Measurements from ENCODE around the gene MMP21.
A peak's percentile ranks its signal among the peaks of the same experiment; 100 is the strongest.

The MMP21 gene

DNA sequence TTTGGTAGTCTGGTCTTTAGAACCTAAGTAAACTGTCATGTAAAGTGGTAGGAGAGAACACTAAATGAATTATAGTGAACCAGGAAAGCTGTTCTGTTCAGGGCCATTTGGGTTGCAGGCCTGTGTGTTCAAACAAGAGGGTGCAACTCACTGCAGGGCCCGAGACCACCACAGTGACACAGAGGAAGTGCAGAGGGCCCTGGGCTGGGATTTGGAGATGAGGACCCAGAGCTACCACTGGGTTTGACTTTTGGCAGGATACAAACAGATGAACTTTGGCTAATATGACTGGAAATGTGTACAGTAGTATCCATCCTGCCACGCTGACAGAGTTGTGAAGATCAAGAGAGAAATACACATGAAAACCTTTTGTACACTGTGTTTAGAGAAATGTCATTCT lies 9.8 kb downstream of the MMP21 start:
- no peak for DNase-seq (ENCODE audit: low read depth)

- no peak for DNase-seq (ENCODE audit: low read depth)
Observed at GRCh38 chr10:125762692-125763648, 12.7 kb downstream of the MMP21 start.

- no peak for DNase-seq (ENCODE audit: low read depth)
Observed at GRCh38 chr10:125761961-125762360, 13.7 kb downstream of the MMP21 start.

- no peak for DNase-seq (ENCODE audit: low read depth)
Observed at GRCh38 chr10:125757742-125758141, 17.9 kb downstream of the MMP21 start.

GRCh38 chr10:125756853-125757487 lies 18.7 kb downstream of the MMP21 start:
- DNase-seq (ENCODE audit: low read depth): no peak

DNA sequence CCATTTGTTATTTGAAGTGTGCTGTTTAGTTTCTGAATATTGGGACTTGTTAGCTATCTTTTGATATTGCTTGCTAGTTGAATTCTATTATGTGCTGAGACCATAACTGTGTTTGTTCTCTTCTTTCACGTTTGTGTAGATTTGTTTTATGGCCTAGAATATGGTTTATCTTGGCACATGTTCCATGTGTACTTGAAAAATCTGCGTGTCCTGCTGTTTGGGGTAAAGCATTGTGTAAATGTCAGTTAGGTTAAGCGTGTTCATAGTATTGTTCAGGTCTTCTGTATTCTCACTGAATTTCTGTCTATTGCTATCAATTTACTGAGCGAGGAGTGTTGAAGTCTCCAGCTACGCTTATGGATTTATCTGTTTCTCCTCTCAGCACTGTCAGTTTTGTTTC lies 19.4 kb downstream of the MMP21 start:
- DNase-seq (ENCODE audit: low read depth): no peak

DNA sequence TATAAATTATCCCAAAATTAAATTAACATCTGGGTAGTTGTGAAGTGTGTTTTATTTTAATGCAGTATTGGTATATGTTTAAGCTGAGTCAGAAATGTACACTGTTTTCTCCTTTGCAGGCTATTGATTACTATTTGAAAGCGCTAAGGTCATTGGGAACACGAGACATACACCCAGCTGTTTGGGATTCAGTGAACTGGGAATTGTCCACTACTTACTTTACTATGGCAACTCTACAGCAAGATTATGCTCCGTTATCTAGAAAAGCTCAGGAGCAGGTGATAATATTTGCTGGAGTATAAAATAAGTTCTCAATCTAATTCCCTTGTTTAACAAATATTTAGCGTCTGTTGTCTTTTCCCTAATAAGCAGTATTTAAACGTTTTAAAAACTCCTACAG lies 28.2 kb downstream of the MMP21 start:
- DNase-seq (ENCODE audit: low read depth): no peak

DNA sequence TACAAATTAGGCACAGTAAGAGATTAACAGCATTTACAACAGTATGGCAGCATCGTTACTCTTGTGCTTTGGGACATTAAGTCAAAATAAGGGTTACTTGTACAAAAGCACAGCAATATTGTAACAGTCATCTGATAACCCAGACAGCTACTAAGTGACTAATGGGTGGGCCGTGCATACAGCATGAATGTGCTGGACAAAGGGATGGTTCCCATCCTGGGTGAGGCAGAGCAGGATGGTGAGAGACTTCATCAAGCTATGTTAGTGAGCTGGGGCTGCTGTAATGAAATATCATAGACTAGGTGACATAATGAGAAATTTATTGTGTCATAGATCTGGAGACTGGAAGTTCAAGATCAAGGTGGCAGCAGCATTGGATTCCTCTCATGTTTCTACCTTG lies 30.7 kb downstream of the MMP21 start:
- DNase-seq (ENCODE audit: low read depth): no peak

- DNase-seq (ENCODE audit: low read depth): no peak
Observed at GRCh38 chr10:125742465-125742864, 33.2 kb downstream of the MMP21 start.

DNA sequence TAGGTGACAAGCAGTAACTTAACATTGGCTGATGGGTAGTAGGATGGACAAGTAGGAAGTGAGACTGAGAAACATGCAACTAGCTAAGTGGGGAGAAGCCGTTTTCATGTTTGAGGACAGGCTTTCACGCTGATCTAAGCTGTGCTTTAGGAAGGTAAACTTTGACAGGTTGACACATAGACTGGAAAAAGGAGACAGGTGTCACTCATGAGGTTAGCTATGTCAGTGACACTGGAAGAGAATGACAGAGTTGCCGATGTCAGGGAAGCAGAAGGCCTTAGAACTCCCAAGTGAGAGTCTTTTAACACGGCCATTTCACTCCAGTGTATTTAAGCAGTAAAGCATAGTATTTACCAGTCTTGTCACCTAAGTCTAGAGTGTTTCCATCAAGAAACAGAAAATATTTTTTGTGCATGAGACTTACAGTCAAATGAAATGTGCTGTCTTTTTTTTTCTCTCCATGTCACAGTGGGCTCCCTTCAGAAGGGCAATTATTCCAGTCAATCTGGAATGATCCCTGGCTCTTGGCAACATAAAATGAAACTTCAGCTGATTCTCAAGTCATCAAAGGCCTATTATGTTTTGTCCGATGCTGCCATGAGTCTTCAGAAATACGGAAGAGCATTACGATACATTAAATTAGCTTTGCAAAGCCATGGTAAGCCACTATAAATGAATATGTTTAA lies 35.5 kb downstream of the MMP21 start:
- DNase-seq (ENCODE audit: low read depth): no peak

GRCh38 chr10:125738206-125738605 lies 37.4 kb downstream of the MMP21 start:
- DNase-seq (ENCODE audit: low read depth): no peak

DNA sequence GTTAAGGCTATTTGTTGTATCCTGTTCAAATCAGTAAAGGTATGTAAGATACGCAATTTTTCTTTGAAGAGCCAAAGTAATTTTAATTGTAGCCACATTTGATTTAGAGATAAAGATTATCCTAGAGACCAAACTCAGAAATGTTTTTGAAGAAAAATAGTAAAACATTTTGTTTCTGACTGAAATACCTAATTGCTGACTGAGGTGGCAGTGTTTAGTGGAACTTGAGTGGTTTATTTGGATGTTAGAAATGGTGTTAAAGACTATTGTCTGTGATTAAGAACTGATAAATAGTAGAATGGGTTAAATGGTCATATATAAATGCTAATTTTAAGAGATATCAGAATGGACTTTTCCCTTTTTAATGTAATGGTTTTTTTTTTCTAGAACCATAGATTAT lies 40.8 kb downstream of the MMP21 start:
- DNase-seq (ENCODE audit: low read depth): no peak

DNA sequence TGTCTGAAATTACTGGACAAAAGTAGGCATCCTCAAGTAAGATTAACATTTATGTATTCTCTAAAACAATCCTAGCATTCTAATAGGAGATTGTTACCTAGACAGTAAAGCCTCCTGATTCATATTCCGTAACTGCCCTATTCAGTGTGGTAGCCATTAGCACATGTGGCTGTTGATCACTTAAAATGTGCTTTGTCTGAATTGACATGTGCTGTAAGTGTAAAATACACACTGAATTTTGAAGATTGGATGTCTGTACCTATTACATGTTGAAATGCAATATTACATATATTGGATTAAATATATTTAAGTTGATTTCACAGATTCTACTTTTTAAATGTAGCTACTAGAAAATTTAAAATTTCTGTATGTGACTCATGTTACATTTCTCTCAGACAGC lies 41.5 kb downstream of the MMP21 start:
- DNase-seq (ENCODE audit: low read depth): no peak

DNA sequence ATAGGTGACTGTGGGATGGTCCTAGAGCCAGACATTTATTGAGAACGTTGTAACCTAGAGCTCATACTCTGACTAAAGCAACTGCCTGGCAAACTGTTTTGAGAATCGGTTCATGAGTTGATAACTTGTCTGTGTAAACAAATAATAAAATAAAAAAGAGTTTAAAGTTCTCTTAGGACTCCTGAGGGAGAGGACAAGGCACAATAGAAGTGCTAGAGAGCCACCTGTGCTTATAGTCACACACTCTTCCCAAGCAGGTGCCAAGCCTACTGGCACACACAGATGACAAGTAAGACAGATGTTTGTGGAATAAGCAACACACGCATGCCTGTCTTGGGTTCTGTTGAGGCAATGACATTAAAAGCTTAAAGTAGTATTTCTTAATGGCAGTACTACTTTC lies 48.2 kb downstream of the MMP21 start:
- DNase-seq (ENCODE audit: low read depth): no peak

DNA sequence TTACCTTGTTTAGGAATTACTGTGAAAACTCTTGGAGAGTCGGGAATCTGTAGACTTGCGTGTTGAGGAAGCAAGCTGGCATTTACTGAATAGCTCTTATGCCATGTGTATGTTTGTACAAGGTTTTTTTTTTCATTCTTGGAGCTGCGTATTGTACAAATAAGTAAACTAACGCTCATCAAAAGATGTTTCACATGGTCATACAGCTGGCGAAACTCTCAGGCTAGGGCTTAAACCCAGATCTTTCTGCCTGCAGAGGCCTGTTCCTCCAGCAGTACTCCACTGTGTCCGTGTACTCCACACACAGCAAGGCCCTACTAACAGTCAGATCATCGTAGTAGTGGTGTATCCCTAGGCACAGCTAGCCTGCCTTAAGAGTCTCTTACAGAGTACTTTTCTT lies 48.7 kb downstream of the MMP21 start:
- DNase-seq (ENCODE audit: low read depth): no peak

GRCh38 chr10:125722811-125723210 lies 52.8 kb downstream of the MMP21 start:
- no peak for DNase-seq (ENCODE audit: low read depth)

GRCh38 chr10:125721035-125721434 lies 54.6 kb downstream of the MMP21 start:
- DNase-seq (ENCODE audit: low read depth): no peak

GRCh38 chr10:125720002-125720382 lies 55.6 kb downstream of the MMP21 start:
- DNase-seq (ENCODE audit: low read depth): no peak

DNA sequence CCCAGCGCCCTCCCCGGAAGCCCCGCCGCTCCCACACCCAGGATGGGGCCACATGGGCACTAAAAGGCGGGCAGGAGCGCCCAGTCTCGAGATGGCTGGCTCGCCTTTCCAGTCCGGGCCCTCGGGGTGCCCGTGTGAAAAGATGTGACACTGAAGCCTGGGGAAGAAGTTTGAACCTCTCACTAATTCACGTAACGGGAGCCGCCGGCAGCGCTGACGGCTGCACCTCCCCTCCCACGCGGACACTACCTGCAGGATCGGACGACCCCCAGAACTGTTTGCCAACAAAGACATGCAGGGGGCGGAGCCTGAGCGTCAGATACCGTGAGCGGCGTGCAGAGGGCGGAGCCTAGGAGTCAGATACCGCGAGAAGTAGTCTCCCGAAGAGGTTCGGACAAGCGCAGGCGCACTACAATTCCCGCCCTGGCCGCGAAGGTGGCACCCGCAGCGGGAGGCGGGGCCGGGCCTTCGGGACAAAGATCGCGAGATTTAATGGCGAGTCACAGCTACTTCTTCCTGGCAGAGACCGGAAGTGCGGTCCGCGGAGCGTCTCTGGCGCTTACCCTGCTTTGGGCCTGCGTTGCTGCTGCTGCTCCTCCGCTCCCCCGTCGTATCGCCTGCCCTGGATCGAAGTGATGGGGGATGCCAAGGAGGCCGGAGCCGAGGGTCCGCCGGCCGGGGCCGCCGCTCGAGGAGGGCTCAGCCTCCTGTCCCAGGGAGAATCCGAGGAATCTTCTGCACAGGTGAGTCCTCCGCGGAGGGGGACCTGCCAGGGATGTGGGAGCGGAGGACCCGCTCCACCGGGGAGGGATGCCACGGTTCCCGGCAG lies 56.2 kb downstream of the MMP21 start, which contains the start of gene EDRF1:
TSS of gene EDRF1 (plus strand) at position 537 of the 829 bp plus-strand sequence. CDS start at position 636, 99 bp downstream.
- peak; percentile 98 for DNase-seq (ENCODE audit: low read depth)

Data from stimulated activated CD8-positive, alpha-beta memory T cell treated with anti-CD3 and anti-CD28 coated beads, Interleukin-7, amount 100 ng/mL, for 24 hours (primary cell).